ENCODE measurements around the gene POU6F2. TPM values are rescaled to one million over a fixed set of nuclear protein-coding genes. Genes with fewer than 3 reads are reported as not detected.

The POU6F2 gene
- total and polyA plus RNA-seq, 2 donors (not counting 1 experiment from before 2014, with no cell fraction given) = 0.47 TPM; not detected in 1

DNA sequence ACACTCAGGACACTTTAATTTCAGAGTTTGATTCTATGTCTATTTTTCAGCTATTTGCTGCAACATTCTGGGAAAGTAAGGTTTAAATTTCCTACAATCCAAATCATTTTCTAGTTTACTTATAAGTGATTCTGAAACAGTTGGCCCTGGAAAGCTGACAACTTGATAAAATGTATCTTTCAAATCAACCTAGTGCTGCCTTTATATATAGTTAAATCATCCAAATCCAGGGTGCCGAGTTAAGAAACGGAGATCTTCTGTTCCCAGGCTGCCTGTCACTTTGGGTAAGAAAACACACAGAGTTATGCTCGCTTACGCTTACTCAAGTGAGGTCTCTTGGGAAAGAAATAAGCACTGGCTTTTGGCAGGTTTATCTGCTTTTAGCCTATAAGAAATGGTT lies 175.0 kb downstream of the POU6F2 start:
- Histone ChIP-seq H3K9ac (ENCODE audit: low read length) (no peak overlapping the region), H3K9me3 (ENCODE audit: control extremely low read depth in 1 of 3, control insufficient read depth in 2 of 3, insufficient read depth in 1 of 3, low read length in 2 of 3) (no peaks in the 10 kb centered on the region), H2AFZ (ENCODE audit: insufficient read depth, low read depth, low read length, poor library complexity, severe bottlenecking) (no peak overlapping the region), H3K36me3 (replicated peaks in 1 of 2; ENCODE audit: control extremely low read depth in 1 of 2, control insufficient read depth in 1 of 2, extremely low read depth in 1 of 2, insufficient read depth in 2 of 2, low read length in 1 of 2) (no peaks in the 10 kb centered on the region), H3K4me3 (ENCODE audit: control extremely low read depth in 1 of 5, extremely low read depth in 1 of 5, insufficient read depth in 1 of 5, low read depth in 2 of 5, low read length in 4 of 5) (no peak overlapping the region), H3K27ac (ENCODE audit: low read length in 2 of 2) (no peak overlapping the region), H3K4me2 (replicated peaks; ENCODE audit: low read depth, low read length, poor library complexity, severe bottlenecking) (no peak overlapping the region), H3K27me3 (replicated peaks in 1 of 4; ENCODE audit: control extremely low read depth in 1 of 4, control insufficient read depth in 3 of 4, insufficient read depth in 4 of 4, low read length in 3 of 4) (peaks cover 0 to 3% (median 0%) of the 10 kb centered on the region in 4 experiments), H3K79me2 (ENCODE audit: control insufficient read depth, insufficient read depth, low read length) (no peaks in the 10 kb centered on the region), H3K4me1 (ENCODE audit: control insufficient read depth in 2 of 2, insufficient read depth in 2 of 2, low read length in 2 of 2) (no peaks in the 10 kb centered on the region), H4K20me1 (ENCODE audit: control insufficient read depth, insufficient read depth, low read length, poor library complexity, severe bottlenecking) (no peaks in the 10 kb centered on the region)
- Mint-ChIP-seq H3K9me3 (ENCODE audit: insufficient read depth) (no peaks in the 10 kb centered on the region), H3K4me3 (no peak overlapping the region), H3K27me3 (peaks cover 12% of the 10 kb centered on the region), H3K27ac (no peak overlapping the region), H3K4me1 (no peaks in the 10 kb centered on the region)
- WGBS (ENCODE audit: insufficient coverage) = 83% methylated on average over 4 of the region's 4 CpGs
- intact Hi-C loops (cut with micrococcal nuclease) = no loop called here
- ChIA-PET CTCF (no interaction called here), POLR2A (no interaction called here)
- DNase-seq (no peak), ATAC-seq (ENCODE audit: low read depth) (no peak)
- TF ChIP-seq EZH2 (IDR thresholded peaks at IDR 0.05; ENCODE audit: borderline replicate concordance, insufficient read depth, low read depth, low read length, poor library complexity, severe bottlenecking) (no peak), CTCF (IDR thresholded peaks at IDR 0.05) (no peak)

DNA sequence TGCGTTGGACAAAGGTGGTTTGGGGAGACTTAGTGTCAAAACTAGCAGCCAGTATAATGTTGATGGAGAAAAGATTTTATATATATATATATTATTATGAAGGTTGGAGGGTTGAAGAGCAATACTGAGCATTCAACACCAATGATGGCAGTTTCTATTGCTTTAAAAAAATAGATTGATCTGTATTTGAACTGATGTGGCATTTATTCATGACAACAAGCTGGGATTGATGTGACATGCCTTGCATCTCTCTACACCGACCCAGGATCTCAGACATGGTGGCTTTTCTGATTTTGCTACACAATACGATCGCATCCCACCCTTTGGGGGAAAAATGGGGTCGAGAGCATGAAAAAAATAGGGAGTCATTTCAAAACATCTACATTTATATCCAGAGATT lies 175.4 kb downstream of the POU6F2 start:
- Mint-ChIP-seq H3K27ac (no peak overlapping the region), H3K4me1 (no peaks in the 10 kb centered on the region), H3K4me3 (no peak overlapping the region), H3K9me3 (ENCODE audit: insufficient read depth) (no peaks in the 10 kb centered on the region), H3K27me3 (peaks cover 12% of the 10 kb centered on the region)
- no CpG with 5 or more reads among the region's 5 CpGs for WGBS (ENCODE audit: insufficient coverage)
- H3K4me1 ChIP-seq (ENCODE audit: control insufficient read depth in 2 of 2, insufficient read depth in 2 of 2, low read length in 2 of 2) = no peaks in the 10 kb centered on the region
- no peak for TF ChIP-seq CTCF (IDR thresholded peaks at IDR 0.05)
- TF ChIP-seq EZH2 (IDR thresholded peaks at IDR 0.05; ENCODE audit: borderline replicate concordance, insufficient read depth, low read depth, low read length, poor library complexity, severe bottlenecking) = no peak
- H3K27ac ChIP-seq (ENCODE audit: low read length in 2 of 2) = no peak overlapping the region
- no peaks in the 10 kb centered on the region for H4K20me1 ChIP-seq (ENCODE audit: control insufficient read depth, insufficient read depth, low read length, poor library complexity, severe bottlenecking)
- H3K36me3 ChIP-seq (replicated peaks in 1 of 2; ENCODE audit: control extremely low read depth in 1 of 2, control insufficient read depth in 1 of 2, extremely low read depth in 1 of 2, insufficient read depth in 2 of 2, low read length in 1 of 2) = no peaks in the 10 kb centered on the region
- DNase-seq = no peak
- no peak overlapping the region for H3K9ac ChIP-seq (ENCODE audit: low read length)
- intact Hi-C loops (cut with micrococcal nuclease) = no loop called here
- H3K27me3 ChIP-seq (replicated peaks in 1 of 4; ENCODE audit: control extremely low read depth in 1 of 4, control insufficient read depth in 3 of 4, insufficient read depth in 4 of 4, low read length in 3 of 4) = peaks cover 0 to 3% (median 0%) of the 10 kb centered on the region in 4 experiments
- H3K4me3 ChIP-seq (ENCODE audit: control extremely low read depth in 1 of 5, extremely low read depth in 1 of 5, insufficient read depth in 1 of 5, low read depth in 2 of 5, low read length in 4 of 5) = no peak overlapping the region
- no peaks in the 10 kb centered on the region for H3K79me2 ChIP-seq (ENCODE audit: control insufficient read depth, insufficient read depth, low read length)
- ChIA-PET CTCF (no interaction called here), POLR2A (no interaction called here)
- H3K9me3 ChIP-seq (ENCODE audit: control extremely low read depth in 1 of 3, control insufficient read depth in 2 of 3, insufficient read depth in 1 of 3, low read length in 2 of 3) = no peaks in the 10 kb centered on the region
- no peak for ATAC-seq (ENCODE audit: low read depth)
- H3K4me2 ChIP-seq (replicated peaks; ENCODE audit: low read depth, low read length, poor library complexity, severe bottlenecking) = no peak overlapping the region
- no peak overlapping the region for H2AFZ ChIP-seq (ENCODE audit: insufficient read depth, low read depth, low read length, poor library complexity, severe bottlenecking)
